GM10266 (cell line): Measurements from ENCODE around the gene ATAD2B.

Experiments
- DNase-seq: peaks from one replicate; pipeline ENCODE4 v3.0.0; 2012; ENCODE audit errors: extremely low spot score
- CTCF ChIP-seq: IDR thresholded peaks from 2 replicates; pipeline ENCODE4 v1.5.1; 2012; ENCODE audit warnings: mild to moderate bottlenecking, low read depth; ENCODE audit not compliant: control insufficient read depth, insufficient read depth; ENCODE audit errors: missing control alignments

Gene ATAD2B

GRCh38 chr2:23844905-23845304 lies 82.0 kb downstream of the ATAD2B start:
- DNase-seq: no peak
- no peak for TF ChIP-seq CTCF

GRCh38 chr2:23843051-23843976 lies 83.6 kb downstream of the ATAD2B start:
- DNase-seq: no peak
- TF ChIP-seq CTCF: no peak

- no peak for DNase-seq
- no peak for TF ChIP-seq CTCF
These were observed 86.9 kb downstream of the ATAD2B start for GRCh38 chr2:23839919-23840578.

- TF ChIP-seq CTCF: no peak
- DNase-seq: no peak
These were observed 87.9 kb downstream of the ATAD2B start for GRCh38 chr2:23838996-23839395.

GRCh38 chr2:23838581-23838980 lies 88.3 kb downstream of the ATAD2B start:
- TF ChIP-seq CTCF: no peak

GRCh38 chr2:23837871-23838270 lies 89.1 kb downstream of the ATAD2B start:
- no peak for DNase-seq
- no peak for TF ChIP-seq CTCF

More at GRCh38 chr2:23838581-23838980, 88.3 kb downstream of the ATAD2B start:
- no peak for DNase-seq

GRCh38 chr2:23836971-23837565 lies 89.9 kb downstream of the ATAD2B start:
- TF ChIP-seq CTCF: no peak
- DNase-seq: no peak
